Smooth muscle cell (in vitro differentiated cells): ENCODE results near the gene ADORA3. TPM values are rescaled to one million over a fixed set of nuclear protein-coding genes. Genes with fewer than 3 reads are reported as not detected.

Source experiments
- DNase-seq: peaks from one replicate; lab custom pipeline; 2025; ENCODE audit not compliant: unreplicated experiment; lab: John Stamatoyannopoulos, UW
- H2AFZ ChIP-seq: fragments of 200-600 bp; sonication (generic); 2 replicates; pipeline ENCODE4 v1.6.0; 2016; ENCODE audit warnings: antibody characterized with exemption, low read depth, mild to moderate bottlenecking
- H3F3A ChIP-seq: fragments of 200-600 bp; sonication (generic); 2 replicates; pipeline ENCODE4 v1.6.0; 2017; ENCODE audit warnings: antibody characterized with exemption, low read depth
- H3K27ac ChIP-seq: fragments of 200-600 bp; sonication (generic); 2 replicates; pipeline ENCODE4 v1.5.1; 2016; ENCODE audit warnings: low read depth, mild to moderate bottlenecking
- H3K27me3 ChIP-seq: fragments of 200-600 bp; sonication (generic); 2 replicates; pipeline ENCODE4 v1.6.1; 2016; ENCODE audit warnings: low read depth, mild to moderate bottlenecking
- H3K36me3 ChIP-seq: fragments of 200-600 bp; sonication (generic); 2 replicates; pipeline ENCODE4 v1.5.1; 2016; ENCODE audit warnings: low read depth
- H3K4me1 ChIP-seq: fragments of 200-600 bp; sonication (generic); 2 replicates; pipeline ENCODE4 v1.5.1; 2016; ENCODE audit warnings: low read depth
- H3K4me2 ChIP-seq: fragments of 200-600 bp; sonication (generic); 2 replicates; pipeline ENCODE4 v1.6.0; 2016; ENCODE audit warnings: mild to moderate bottlenecking
- H3K4me3 ChIP-seq: fragments of 200-600 bp; sonication (generic); 2 replicates; pipeline ENCODE4 v1.5.1; 2016; ENCODE audit warnings: mild to moderate bottlenecking
- H3K79me2 ChIP-seq: fragments of 200-600 bp; sonication (generic); 2 replicates; pipeline ENCODE4 v1.6.0; 2016; ENCODE audit warnings: low read depth, mild to moderate bottlenecking
- H3K9ac ChIP-seq: fragments of 200-600 bp; sonication (generic); 2 replicates; pipeline ENCODE4 v1.6.0; 2016; ENCODE audit warnings: low read depth
- H3K9me3 ChIP-seq: fragments of 200-600 bp; sonication (generic); replicated peaks from 2 replicates; pipeline ENCODE4 v1.5.1; 2016; ENCODE audit warnings: low read depth
- H4K20me1 ChIP-seq: fragments of 200-600 bp; sonication (generic); 2 replicates; pipeline ENCODE4 v1.6.0; 2016; ENCODE audit warnings: low read depth
- CTCF ChIP-seq: fragments of 200-600 bp; sonication (generic); IDR thresholded peaks from 2 replicates; pipeline ENCODE4 v1.5.1; 2017; ENCODE audit warnings: borderline replicate concordance, mild to moderate bottlenecking, antibody characterized with exemption; ENCODE audit not compliant: insufficient read depth, poor library complexity, severe bottlenecking
- WGBS: methylation state at CpG from one replicate; pipeline ENCODE4 v1.1.7; 2016; ENCODE audit warnings: low lambda C conversion rate; 5-methylcytosine and 5-hydroxymethylcytosine counted together
- polyA plus RNA-seq: library from polyadenylated mRNA; unstranded; fragments of >200 nt; fragmentation: Nextera tagmentation; extraction: Ambion mirVana; gene quantifications from 2 replicates; pipeline ENCODE4 v1.2.1, GENCODE V29; 2016
- total RNA-seq: library from RNA; depleted of rRNA; stranded (reverse); fragments of >200 nt; gene quantifications from 2 replicates; pipeline ENCODE4 v1.2.3, GENCODE V29; 2014

Gene ADORA3
- total and polyA plus RNA-seq, 2 experiments from 2014 or later = not detected

DNA sequence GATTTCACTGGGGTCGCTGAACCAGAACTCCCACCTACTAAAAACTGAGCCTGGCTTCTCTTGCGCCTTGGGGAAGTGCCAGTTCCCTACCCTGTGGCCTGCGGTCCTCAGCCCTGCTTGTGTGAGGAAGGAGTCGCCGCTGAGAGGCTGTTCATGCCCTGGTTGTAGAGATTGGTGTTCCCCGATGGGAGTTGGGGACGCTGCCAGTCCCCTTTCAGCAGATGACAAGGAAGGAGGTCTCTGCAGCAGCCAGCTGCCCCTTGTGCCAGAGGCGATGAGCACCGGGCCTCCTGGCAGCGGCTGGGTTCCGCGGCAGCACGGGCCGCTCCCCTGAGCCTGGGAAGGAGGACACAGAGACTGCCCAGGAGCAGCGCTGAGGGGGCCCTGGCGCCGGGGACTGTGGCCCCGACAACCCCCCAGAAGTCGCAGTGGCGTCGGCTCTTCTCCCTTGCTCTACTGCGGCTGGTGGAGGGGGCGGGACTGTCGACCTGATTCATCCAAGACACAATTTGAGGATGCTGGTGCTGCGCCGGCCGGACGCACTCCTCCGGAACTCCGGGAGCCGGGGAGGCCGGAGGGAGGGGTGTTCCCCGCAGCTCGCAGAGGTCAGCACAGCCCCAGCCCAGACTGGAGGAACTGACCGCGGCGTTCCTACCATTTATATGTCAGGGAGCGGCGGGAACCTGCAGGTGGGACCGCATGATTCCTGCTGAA lies 12.0 kb upstream of the ADORA3 start:
- Histone ChIP-seq H2AFZ (no peak overlapping the region), H3K4me3 (no peak overlapping the region), H4K20me1 (no peaks in the 10 kb centered on the region), H3F3A (no peaks in the 10 kb centered on the region), H3K9me3 (no peaks in the 10 kb centered on the region), H3K4me1 (no peaks in the 10 kb centered on the region), H3K79me2 (no peaks in the 10 kb centered on the region), H3K27ac (no peak overlapping the region), H3K4me2 (no peak overlapping the region), H3K36me3 (no peaks in the 10 kb centered on the region), H3K9ac (no peak overlapping the region), H3K27me3 (no peaks in the 10 kb centered on the region)
- 91% methylated on average over 36 of the region's 40 CpGs for WGBS
- no peak for DNase-seq
- no peak for TF ChIP-seq CTCF

DNA sequence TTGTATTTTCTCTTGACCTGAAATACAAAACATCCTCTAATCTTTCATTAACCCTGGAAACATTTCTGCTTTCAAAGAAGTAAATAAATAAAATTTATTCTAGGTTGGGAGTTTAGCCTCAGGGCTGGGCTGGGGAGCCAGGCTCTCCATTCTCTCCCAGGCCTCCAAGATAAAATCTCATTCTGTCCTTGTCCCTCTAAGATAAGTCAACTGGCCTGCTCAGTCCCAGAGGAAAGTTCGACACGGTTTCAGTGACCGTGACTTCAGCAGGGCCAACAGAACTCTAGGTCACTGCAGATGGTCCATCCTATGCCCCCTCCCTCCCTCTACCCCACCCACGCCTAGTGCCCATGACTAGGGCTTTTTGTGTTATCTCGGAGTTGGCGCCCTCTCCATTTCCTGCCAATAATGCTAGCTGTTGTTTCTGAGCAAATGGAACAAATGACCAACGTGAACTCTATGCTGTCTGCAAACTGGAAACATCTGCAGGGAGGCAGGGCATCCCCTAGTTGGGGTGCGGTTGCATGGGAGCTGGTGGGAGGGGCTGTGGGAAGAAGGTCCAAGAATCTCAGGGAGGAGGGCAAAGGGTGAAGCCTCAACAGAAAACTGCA lies 10.1 kb upstream of the ADORA3 start:
- 69% methylated on average over 8 of the region's 8 CpGs for WGBS
- DNase-seq = no peak
- no peaks in the 10 kb centered on the region for H3K36me3 ChIP-seq

GRCh38 chr1:111512931-111513330 lies 9.5 kb upstream of the ADORA3 start:
- TF ChIP-seq CTCF = no peak
- Histone ChIP-seq H3K27ac (no peak overlapping the region), H3K4me3 (no peak overlapping the region), H2AFZ (no peak overlapping the region), H4K20me1 (no peaks in the 10 kb centered on the region), H3K9ac (no peak overlapping the region), H3K9me3 (no peaks in the 10 kb centered on the region), H3K27me3 (no peaks in the 10 kb centered on the region), H3K79me2 (no peaks in the 10 kb centered on the region), H3K4me2 (no peak overlapping the region), H3F3A (no peaks in the 10 kb centered on the region), H3K4me1 (no peaks in the 10 kb centered on the region), H3K36me3 (no peaks in the 10 kb centered on the region)
- DNase-seq = no peak
- WGBS = 92% methylated on average over 3 of the region's 3 CpGs

More for the DNA sequence above, 10.1 kb upstream of the ADORA3 start:
- Histone ChIP-seq H3K4me1 (no peaks in the 10 kb centered on the region), H3K4me2 (no peak overlapping the region), H3K27ac (no peak overlapping the region), H3K79me2 (no peaks in the 10 kb centered on the region), H3K9me3 (no peaks in the 10 kb centered on the region), H3K27me3 (no peaks in the 10 kb centered on the region), H3K9ac (no peak overlapping the region), H3K4me3 (no peak overlapping the region), H4K20me1 (no peaks in the 10 kb centered on the region), H2AFZ (no peak overlapping the region), H3F3A (no peaks in the 10 kb centered on the region)
- no peak for TF ChIP-seq CTCF
